ENCODE data around the gene FRAT1. TPM values are rescaled to one million over a fixed set of nuclear protein-coding genes. Genes with fewer than 3 reads are reported as not detected.

The FRAT1 gene, protein sequence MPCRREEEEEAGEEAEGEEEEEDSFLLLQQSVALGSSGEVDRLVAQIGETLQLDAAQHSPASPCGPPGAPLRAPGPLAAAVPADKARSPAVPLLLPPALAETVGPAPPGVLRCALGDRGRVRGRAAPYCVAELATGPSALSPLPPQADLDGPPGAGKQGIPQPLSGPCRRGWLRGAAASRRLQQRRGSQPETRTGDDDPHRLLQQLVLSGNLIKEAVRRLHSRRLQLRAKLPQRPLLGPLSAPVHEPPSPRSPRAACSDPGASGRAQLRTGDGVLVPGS
- 1 to 10 TPM; 2.3 to 3.1 TPM for total RNA-seq

DNA sequence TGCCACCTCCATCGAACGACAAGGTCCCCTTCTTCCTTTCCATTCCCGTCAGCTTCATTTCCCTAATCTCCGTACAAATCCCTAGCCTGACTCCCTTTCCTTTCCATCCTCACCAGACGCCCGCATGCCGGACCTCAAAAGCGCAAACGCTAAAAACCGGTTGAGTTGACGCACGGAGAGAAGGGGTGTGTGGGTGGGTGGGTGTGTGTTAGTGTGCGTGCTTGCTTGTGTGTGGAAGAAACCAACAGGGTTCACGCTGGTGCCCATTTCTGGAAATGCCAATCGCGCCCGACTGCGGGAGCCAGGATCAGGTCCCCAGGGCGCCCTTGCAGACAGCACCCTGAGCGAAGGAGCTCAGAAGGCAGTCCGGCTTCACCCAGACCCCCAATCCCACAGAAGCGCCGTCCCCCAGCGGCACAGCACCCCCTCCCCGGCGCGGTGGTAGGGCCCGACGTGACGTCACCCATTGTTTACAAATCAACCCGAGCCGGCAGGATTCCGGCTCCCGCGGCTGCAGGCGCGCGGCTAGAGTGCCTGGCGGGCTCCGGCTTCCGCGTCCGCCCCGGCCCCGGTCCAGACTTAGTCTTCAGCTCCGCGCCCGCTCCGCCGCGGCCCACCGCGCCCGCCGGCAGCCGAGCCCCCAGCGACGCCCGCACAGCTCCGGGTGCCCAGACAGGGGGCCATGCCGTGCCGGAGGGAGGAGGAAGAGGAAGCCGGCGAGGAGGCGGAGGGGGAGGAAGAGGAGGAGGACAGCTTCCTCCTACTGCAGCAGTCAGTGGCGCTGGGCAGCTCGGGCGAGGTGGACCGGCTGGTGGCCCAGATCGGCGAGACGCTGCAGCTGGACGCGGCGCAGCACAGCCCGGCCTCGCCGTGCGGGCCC, at the start of gene FRAT1:
FRAT1 (plus strand) TSS at position 500 of the 880 bp plus-strand sequence; CDS start at position 683, 183 bp downstream.

DNA sequence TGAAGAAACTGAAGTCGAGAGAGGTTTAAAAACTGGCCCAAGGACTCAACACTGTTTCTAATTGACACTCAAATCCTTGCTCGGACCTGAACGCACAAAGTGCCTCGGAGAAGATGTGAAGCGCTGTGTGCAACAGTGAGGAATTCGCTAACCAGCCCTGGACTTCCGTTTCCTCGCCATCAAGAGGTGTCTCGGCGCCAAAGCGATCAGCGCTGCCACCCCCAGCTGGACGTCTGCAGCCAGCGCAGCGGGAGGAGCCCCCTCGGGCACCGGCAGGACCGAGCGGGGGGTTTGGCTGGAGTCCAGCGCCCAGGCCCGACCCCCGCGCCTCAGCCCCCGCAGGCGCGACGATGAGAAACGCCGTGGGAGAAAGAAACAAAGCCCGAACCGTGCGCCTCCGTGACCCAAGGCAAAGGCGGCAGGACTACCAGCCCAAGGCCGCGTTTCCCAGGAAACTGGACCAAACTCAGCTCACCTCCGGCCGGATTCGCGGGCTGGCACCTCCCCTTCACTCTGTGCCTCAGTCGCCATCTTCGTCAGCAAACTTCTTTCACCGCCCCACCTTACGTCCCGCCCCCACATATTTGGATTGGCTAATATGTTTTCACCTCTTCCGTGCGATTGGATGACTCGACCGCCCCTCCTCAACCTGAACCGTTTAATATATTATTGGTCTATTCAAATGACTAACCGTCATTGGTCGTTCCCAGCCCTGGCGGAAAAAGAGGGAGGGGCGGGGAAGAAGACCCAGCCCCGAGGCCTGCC, 26.8 kb upstream of the FRAT1 start, which contains the start of gene ARHGAP19:
ARHGAP19 (minus strand) TSS at position 541 of the 765 bp plus-strand sequence; CDS start at position 531, 10 bp downstream.

DNA sequence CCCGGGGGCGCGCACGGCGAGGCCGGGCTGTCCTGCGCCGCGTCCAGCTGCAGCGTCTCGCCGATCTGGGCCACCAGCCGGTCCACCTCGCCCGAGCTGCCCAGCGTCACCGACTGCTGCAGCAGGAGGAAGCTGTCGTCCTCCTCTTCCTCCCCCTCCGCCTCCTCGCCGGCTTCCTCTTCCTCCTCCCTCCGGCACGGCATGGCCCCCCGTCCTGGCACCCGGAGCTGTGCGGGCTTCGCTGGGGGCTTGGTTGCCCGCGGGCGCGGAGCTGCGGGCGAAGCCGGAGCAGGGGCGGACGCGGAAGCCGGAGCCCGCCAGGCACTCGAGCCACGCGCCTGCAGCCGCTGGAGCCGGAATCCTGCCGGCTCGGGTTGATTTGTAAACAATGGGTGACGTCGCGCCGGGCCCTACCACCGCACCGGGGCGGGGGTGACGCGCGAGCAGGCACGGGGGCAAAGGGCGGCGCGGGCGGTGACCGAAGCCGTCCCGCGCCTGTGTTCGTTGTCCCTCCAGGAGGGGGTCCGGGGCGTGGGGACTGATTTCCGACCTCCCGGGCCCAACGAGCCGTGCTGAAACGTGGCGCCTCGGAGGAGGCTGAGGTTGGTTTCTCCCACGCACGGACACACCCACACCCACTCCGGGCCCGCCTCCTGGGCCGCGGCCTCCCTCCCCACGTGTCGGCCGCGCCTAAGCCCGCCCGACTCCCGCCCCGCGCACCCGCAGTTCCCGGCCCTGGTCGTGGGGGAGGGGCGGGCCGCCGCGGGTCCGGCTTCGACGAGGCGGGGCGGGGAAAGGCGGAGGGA, 15.5 kb downstream of the FRAT1 start, which contains the start of gene FRAT2:
FRAT2 (minus strand) TSS at position 360 of the 806 bp plus-strand sequence; CDS start at position 203, 157 bp downstream.

Small RNAs within 50 kb of the gene (small RNA-seq; reads per million reads assigned to genes)
- 0 reads per million in 2 donors for gene RF00017

Other genes with a start within 250 kb of the FRAT1 start
- under 1 TPM; under 0.01 TPM for gene SLIT1, start 133.3 kb upstream of the FRAT1 start, total RNA-seq
- 10 to 100 TPM in 1 of 2 donors, 1 to 10 TPM in 1; 9.7 to 15.8 TPM for gene ARHGAP19, start 26.6 kb upstream of the FRAT1 start, total RNA-seq
- 10 to 100 TPM; 11.4 to 12.3 TPM for gene FRAT2, start 15.5 kb downstream of the FRAT1 start, total RNA-seq
- gene RRP12, start 82.1 kb downstream of the FRAT1 start, total RNA-seq = 10 to 100 TPM; 17.9 to 31.0 TPM
- 100 to 1,000 TPM; 376 to 564 TPM for gene PGAM1, start 106.9 kb downstream of the FRAT1 start, total RNA-seq
- gene EXOSC1, start 126.7 kb downstream of the FRAT1 start, total RNA-seq = 10 to 100 TPM; 29.9 to 49.0 TPM
- gene ZDHHC16, start 126.9 kb downstream of the FRAT1 start, total RNA-seq = 10 to 100 TPM; 48.2 to 77.3 TPM
- gene MMS19, start 179.2 kb downstream of the FRAT1 start, total RNA-seq = 100 to 1,000 TPM in 1 of 2 donors, 10 to 100 TPM in 1; 78.3 to 105 TPM
- 10 to 100 TPM; 34.8 to 44.0 TPM for gene UBTD1, start 179.7 kb downstream of the FRAT1 start, total RNA-seq

All from melanocyte of skin (primary cell).